HG02870 (cell line): ENCODE data around the gene ITIH5.

Experiments used
- ATAC-seq: cut with Tn5 transposase; IDR thresholded peaks from one replicate; pipeline ENCODE4 v1.9.1; 2021; ENCODE audit warnings: mild to moderate bottlenecking, moderate library complexity; ENCODE audit not compliant: unreplicated experiment

Gene ITIH5

DNA sequence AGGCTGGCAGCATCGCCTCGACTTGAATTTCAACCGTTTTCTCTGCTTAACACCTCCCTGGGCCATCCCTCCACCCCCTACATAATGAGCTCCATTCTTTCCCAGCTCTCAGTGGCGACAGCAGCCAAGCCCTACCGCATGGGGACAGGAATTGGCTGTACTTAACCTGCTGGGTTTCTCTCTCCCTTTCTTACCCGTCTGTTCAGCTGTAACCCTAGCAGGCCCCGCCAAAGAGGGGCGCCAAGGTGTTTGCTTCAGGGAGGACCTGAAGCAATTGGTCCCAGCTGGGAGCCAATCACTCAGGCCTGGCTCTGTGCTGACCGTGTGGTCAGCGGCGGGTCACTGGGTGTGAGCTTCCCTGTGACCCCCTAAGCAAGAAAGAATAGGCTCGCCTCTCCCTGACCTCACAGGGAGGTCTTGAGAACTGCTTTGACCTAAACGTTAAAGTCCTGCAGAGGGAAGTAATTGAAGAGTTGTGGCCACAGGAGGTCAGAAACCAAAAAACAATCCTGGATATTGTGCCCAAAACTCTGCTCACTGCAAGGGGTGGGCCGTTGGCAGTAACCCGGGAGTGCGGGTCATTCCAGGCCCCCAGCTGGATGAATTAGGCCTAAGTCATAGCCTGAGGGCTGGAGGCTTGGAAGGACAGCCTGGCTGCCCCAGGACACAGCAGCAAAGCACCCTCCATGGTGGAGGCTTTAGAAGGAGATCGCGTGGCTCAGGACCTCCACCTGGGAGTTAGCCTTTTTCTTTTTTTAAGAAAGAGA is 114.6 kb downstream of the ITIH5 start:
- no peak for ATAC-seq

DNA sequence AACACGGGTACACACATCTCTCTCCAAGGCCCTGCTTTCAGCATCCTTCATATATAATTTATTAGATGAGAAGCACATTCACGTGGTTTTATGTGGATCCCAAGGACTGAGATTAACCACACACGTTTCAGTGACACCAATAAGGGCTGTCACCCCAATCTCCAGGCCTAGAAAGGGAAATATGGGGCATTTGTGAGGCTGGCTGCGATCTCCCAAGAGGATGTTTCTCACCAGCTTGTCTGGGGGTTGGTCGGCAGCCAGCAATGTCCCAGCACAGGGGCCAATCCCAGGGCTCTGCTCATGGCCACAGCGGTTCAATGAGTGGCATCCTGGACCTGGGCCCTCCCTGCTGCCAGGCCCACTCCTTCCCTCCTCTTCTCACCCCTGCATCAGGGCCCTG is 115.5 kb downstream of the ITIH5 start:
- ATAC-seq, result no peak

DNA sequence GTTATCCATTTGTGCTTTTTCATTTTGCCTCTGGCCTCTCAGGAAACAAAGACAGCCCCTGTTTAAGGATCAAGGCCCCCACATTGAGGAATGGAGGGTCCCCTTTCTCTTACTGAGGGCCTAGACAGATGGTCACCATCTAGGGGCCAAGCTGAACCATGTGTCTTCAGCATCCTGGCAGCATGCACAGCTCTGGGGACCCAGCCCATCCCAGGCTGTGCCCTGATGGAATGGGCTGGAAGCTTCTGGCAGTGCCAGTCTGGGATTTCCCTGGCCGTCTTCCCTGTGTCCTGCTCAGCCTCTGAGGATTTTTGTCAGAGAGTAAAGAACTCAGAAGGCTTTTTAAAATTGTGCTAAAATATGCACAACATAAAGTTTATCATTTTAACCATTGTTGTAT is 116.8 kb downstream of the ITIH5 start:
- ATAC-seq, result no peak

DNA sequence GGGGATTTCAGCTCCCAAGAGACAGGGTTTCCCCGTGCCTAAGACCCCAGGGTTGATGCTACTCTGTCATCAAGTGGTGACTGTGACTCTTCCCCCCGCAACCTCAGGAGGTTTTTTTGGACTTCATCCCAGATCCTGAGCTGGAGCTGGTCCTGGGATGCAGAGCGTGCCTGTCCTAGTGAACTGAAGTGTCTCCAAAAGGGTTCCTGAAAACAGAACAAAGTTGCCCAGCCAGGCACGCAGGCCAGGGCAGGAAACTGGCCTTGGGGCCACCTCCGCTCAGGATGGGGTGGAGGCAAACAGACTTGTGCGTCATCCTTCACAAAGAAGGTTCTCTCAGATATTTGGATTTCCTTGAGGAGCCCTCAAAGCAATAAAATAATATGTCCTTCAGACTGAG is 118.9 kb downstream of the ITIH5 start:
- ATAC-seq, result no peak

DNA sequence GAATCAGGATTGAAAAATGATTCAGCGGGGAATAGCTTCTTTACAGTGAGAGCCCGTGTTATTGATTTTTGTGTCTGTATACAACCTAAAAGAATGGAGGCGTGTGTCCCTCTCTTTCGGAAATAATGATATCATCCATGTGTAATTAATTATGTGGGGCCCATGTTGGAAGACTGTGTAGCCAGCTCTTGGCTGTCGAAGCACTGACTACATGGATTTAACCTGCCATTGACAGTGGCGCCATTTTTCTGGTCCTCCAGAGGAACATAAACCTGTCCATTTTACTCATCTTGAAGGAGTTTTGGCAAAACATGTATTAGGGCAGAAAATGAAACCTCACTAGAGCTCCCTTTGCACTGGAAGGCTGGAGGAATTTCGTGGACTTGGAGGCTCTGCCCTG is 119.6 kb downstream of the ITIH5 start:
- no peak for ATAC-seq

DNA sequence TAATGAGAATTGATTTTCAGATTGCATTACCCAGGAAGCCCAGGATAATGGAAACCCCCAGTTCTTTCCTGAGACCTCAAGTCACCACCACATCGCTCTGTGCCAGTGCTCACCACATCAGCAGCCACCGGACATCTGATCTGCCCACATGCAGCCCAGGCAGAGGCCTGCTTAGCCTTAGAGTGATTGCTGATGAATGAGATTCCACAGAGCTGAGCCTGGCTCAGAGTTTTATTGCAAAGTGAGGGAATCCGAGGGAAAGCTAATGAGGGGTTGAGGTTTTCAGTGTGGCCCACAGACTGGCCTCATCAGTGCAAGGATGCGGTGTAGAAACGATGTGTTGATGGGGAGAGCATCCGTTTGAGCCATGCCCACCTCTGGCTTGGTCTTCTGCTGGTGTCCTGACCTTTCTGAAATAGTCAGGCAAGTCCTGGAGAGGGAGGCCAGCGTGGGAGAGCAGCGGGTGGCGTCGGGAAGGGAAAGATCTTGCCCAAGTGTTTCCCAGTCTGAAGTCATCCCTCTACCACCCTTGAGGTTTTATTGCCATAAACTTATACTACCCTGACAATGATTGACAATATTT is 120.3 kb downstream of the ITIH5 start:
- ATAC-seq, result no peak

DNA sequence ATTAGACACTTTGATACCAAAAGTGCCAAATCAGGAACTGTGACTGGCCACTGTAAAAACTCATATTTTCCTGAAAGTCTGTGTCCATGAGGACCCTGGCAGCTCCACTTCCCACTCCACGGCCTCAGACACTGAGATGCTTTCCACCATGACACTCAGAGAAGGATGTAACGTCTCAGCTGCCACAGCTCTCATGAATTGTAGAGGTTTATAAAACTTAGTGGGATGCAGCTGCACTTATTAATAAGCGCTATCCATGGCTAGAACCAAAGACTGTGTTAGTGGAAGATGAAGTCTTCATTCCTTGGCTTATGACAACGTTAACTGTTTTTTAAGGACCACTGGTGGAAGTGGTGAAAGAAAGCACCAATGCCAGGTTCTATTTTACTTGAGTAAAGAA is 121.0 kb downstream of the ITIH5 start:
- ATAC-seq, result no peak

DNA sequence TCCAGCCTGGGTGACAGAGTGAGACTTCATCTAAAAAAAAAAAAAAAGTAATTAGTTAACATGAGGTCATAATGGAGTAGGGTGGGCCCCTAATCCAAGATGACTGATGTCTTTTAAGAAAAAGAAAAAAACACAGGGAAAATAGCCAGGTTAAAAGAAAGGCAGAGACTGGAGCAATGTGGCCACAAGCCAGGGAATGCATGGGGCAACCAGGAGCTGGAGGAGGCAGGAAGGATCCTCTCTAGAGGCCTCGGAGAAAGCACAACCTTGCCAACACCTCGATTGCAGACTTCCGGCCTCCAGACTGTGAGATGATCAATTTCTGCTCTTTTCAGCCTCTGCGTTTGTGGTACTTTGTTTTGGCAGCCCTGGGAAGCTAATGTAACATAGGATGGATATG is 121.5 kb downstream of the ITIH5 start:
- ATAC-seq, result no peak

DNA sequence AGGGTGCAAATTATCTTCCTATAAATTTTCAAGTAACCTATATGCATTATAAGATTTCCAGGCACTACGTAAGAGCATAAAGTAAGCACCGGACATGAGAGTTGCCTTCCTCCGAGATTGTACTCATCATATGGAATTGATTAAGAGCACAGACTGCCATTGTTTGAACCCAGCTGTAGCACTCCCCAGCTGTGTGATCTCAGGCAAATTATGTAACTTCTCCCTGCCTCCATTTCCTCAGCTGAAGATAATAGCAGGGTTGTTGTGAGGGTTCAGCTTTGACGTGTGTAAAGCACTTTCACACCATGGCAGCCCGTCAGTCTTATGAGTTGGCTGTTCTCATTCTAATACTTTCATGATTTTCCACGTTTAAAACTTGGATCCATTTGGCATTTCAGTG is 122.6 kb downstream of the ITIH5 start:
- no peak for ATAC-seq

DNA sequence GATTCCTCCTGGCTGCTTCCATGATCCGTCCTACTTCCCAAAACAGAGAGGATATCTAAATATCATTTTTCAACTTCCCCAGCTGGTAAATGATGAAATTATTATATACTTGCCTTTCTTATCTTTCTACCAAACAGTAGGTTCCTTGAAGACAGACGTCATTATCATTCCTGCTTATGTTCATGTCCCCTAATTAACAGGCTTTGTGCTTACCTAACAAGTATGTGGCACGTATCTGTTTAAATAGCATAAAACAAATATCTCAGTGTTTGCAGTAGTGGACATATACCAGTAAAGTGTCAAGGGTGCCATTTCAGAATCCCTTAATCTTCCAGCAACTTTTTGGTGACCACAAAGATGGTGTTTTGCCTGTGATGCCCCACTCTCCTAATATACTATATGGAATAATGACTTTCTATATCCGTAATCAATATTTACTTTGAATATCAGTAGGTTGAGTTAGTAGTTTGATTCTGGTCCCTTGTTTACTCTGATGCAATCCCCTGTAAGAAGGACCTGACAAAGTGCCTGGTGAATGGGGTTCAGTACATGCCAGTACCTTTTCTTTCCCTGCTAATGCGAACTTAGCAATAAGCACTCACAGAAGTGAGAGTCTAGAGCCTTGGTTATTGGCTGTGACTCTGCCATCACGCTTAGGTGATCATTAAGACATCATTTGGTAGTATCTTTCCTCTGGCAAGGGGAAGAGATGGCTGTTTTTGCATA is 124.4 kb downstream of the ITIH5 start:
- no peak for ATAC-seq

DNA sequence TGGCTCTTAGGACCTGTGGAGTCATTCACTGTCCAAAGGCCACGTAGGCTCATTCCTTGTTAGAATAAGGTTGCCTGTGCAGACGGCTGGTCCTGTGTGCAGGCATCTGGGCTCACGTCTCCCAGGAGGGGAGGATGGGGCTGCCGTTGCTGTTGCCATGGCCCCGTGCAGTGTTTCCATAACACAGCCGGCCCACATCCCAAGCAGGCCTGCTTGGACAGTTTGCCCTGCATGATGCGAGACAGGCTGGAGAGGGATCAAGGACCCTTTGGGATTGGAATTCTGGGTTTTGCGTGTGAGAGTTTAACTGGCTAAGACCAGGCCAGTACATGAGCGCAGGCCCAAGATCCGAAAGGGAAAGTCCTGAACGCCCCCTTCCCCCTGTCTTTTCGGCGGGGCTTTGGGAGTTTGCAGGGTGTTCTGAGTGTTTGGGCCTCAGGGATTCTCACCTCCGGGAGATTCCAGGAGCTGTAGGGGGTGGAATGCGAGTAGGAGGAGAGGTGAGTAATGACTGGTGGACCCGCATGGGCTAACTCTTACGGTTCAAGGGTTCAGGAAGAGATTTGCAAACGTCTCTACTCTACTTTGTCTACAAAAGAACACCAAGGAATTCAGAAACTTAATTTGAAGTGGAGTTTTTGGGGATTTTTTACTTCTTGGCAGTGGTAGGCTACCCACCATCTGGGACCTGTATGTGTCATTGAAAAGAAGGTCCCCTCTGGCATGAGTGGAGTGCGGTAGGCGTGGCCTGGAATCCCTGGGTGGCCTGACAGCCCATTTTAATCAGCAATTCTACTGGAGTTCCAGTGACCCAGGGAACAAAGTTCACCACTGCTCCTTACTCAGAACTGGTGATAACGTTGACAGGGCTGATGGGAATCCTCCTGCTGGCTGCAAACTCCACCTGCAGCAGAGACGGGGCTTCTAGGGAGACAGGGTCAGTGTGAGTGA is 125.4 kb downstream of the ITIH5 start:
- ATAC-seq, result no peak

DNA sequence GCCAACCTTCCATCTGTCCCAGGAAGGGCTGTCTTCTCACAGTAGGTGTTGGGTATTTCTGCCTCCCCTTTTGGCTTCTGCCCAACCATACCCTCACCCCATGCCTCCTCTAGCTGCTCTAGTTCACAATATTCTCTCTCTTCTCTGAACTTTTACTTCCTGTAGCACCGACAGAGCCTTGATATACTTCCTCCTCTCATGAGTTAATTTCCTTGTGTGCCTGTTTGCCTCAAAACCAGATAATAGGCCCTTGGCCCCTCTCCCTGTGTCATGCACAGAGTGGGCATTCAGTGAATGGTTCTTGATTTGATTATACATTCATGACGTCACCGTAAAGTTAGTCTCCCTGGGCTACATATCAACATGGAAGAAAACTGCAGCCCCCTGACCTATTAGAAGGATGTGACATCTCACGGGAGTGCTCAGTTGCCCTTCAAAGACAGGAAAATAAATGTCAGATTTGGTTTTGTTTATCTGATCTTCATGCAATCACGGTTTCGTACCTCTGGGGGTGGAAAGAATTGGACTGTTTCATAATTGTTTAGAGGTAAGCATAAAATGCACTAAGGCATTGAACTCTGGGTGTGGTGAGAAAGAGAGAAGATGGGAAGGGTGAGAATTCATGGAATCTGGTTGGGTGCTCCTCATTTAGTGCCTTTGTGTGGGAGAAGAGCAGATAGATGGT is 127.7 kb downstream of the ITIH5 start:
- no peak for ATAC-seq

DNA sequence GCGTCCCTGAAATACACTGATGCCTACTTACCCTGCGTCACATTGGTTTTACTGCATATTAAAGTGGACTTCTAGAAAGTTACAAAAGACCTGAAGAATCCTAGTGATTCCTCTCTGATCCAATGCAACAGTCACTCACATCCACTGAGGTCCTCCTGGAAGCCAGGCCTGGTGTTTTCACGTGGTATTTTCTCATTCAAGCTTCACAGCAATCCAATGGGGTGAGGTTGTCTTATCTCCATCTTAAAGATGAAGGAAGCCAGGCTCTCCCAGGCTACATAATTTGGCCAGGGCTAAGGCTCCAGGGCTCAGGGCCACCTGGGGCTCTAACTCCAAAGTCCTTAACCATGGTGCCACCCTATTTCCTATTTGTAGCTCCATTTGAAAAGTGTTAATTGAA is 129.6 kb downstream of the ITIH5 start:
- ATAC-seq, result no peak

DNA sequence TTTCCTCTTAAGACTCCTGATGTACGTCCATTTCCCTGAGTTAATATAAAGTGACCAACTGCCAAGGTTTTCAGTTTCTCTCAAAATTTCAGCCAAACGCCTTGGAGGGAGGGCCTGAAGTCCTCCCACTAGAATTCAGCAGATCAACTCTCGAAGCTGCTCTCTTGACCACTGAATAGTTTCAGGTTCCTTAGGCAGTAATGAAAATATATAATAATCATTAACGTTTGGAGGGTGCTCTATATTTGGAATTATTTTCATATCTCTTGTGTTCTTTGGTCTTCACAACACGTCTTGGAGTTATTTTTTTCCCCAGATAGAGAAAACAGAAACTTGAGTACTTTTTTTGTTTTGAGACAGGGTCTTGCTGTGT is 132.3 kb downstream of the ITIH5 start:
- no peak for ATAC-seq

DNA sequence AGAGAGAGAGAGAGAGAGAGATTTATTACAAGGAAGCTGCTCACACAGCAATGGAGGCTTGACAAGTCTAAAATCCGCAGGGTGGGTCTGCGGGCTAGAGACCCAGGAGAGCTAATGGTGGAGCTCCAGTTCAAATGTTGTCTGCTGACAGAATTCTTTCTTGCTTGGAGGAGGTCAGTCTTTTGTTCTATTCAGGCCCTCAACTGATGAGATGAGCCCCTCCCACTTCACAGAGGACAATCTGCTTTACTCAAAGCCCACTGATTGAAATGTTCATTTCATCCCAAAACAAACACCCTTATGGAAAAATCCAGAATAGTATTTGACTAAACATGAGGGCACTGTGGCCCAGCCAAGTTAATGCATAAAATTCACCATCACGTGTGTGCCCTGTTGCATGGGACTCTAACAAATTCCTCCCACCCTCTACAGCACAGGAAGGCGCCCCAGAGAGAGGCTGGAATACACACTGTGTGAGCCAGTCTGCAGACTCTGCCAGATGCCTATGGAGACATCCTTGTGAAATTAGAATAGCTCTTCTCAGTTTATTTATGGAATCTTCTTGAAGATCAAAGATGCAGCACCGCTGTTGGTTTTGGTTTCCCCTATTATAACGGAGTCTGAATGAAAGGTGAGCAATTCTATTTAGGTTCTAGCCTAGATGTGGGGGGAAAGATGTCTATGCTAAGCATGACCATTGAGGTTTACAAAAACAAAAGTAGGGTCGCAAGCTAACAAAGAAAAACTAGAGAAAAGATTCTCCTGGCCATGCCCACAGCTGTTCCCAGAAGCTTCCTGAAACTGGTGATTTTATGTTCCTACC is 132.9 kb downstream of the ITIH5 start:
- ATAC-seq, result no peak

DNA sequence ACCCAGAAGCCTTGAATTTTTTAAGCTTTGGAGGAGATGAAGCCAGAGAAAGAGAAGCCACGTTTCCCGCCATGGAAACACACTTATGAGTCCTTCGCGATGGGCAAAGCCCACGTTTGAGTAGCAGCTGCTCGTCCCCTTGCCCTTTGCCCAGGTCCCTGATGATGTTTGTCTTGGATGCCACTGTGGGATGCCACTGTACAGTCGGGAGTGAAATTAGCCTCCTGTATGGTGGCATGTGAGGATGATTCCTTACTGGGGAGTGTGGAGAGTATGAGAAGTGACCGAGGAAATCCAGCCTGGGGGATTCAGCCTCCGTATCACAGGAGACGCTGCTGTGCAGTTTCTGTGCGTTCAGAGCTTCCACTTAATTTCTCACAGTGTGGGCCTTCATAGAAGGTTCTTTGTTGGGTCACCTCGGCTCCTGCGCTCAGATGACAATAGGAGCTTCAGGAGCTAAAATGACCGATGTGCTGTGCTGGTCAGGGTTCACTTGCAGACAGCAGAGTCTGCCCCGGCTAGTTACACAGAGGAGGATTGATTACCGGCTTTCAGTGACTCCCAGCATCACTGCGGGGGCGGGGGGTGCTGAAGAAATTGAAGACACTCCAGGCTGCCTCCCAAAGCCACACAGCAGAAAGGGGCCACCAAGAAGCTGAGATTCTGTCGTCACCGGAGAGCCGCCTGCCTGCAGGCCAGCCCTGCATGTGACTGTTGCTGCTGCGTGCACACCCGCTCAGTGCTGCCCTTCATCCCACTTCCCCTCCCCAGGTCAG is 133.9 kb downstream of the ITIH5 start:
- ATAC-seq, result no peak

DNA sequence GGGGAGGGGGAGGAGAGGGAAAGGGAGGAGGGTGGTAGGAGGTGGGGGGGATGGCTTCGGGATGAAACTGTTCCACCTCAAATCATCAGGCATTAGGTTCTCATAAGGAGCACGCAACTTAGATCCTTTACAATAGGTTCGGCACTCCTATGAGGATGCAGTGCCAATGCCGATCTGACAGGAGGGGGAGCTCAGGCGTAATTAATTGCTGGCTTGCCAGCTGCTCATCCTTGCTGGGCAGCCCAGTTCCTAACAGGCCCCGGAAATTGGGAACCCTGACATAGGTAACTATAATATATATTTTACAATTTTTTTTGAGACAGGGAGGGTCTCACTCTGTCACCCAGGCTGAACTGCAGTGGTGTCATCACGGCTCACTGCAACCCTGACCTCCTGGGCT is 137.1 kb downstream of the ITIH5 start:
- ATAC-seq, result no peak

DNA sequence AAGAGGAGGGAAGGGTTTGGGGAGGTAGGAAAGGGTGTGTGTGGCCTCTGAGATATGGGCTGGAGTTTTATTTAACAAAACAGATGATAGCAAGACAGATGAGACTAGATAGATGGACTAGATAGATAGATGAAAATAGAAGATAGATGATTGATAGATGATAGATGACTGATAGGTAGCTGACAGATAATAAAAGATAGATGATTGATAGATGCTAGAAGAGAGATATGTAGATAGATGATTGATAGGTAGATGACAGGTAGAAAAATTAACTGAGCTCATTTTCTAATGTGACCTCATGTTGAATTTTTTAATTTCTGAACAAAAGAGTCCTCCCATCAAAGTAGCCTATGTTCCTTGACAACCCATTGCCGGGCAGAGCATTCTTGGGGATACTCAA is 139.3 kb downstream of the ITIH5 start:
- ATAC-seq, result no peak

DNA sequence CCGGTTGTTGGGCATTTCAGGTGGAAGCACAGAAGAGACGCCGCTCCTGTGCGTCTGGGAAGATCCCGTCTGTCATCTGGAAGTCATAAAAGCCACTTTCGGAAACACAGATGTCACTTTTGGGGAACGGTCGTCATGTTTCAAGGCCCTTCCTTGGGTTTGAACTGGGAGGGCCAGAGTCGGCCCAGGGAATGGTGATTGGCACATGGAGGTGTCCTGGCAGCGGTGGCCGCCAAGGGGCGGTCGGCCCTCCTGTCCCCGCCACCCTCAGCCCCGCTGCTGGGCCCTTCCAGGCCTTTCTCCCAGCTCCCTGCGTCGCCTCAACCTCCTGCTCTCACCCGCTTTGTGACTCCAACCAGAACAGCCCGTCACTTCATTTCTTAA is 140.8 kb downstream of the ITIH5 start:
- ATAC-seq, result no peak
